ENCODE results near the gene LRRIQ1.

- TF ChIP-seq CTCF (IDR thresholded peaks at IDR 0.05; ENCODE audit: low read length): no peak
- TF ChIP-seq EZH2 (IDR thresholded peaks at IDR 0.05; ENCODE audit: borderline replicate concordance, low read length): no peak
These were observed 19.0 kb upstream of the LRRIQ1 start for GRCh38 chr12:85017133-85017532.
